GM19438 (cell line): ENCODE measurements around the gene RAB4B.
"Not testable (repeated sequence)": the region's sequence is repeated elsewhere in the genome, so short reads cannot be mapped to it uniquely, and the experiment has no call there.

Experiments
- ATAC-seq: cut with Tn5 transposase; IDR thresholded peaks from one replicate; pipeline ENCODE4 v1.9.1; 2021; ENCODE audit warnings: low read depth; ENCODE audit not compliant: unreplicated experiment

Gene RAB4B

DNA sequence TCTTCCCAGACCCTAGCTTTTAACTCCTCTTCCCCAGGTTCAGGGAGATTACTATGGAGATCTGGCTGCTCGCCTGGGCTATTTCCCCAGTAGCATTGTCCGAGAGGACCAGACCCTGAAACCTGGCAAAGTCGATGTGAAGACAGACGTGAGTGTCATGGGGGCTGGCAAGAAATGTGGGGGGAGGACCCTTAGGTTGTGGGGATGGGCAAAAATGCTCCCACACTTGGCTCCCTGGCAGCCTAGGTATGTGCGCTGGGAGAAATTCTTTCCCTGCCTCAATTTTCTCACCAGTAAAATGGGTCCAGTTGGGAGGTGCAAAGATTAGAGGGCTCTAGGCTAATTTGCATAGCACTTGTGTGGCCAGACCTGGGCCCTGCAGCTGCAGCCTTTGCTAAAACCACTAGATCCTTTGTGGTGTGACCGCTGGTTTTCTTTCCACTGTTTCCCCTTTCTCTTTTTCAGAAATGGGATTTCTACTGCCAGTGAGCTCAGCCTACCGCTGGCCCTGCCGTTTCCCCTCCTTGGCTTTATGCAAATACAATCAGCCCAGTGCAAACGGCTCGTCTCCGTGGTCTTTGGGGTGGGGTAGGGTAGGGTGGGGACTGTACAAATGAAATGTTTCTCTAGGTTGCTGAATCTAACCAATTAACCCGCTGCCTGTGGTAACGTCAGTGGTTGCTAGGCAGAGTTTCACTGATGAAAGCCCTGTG lies 959 bp upstream of the RAB4B start:
- ATAC-seq: peak; percentile 56

GRCh38 chr19:40777645-40777936 lies 456 bp upstream of the RAB4B start:
- no peak for ATAC-seq

DNA sequence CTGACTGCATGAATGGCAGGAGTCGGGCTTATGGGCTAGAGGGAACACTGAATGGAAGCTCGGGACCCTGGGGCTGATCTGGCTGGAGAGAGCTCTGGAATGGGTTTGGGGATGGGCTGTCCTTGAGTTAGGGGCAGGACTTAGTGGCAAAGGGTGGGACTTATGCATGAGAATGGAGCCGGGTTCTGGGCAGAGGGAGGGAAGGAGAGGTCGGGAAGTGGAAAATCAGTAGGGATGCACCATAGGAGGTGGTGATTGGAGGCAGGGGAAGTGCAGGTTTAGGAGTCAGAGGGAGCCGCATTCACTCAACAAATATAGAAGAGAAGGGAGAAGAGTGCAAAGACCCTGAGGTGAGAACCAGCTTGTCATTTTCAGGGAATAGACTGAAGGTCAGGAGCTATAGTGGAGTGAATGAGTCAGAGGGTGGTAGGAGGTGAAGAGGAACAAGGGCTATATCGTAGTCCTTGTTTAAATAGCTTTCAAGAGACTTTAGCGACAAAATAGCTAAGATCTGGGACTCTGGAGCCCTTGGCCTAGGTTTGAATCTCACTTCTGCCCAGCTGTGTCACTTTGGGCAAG lies 748 bp downstream of the RAB4B start:
- no peak for ATAC-seq

DNA sequence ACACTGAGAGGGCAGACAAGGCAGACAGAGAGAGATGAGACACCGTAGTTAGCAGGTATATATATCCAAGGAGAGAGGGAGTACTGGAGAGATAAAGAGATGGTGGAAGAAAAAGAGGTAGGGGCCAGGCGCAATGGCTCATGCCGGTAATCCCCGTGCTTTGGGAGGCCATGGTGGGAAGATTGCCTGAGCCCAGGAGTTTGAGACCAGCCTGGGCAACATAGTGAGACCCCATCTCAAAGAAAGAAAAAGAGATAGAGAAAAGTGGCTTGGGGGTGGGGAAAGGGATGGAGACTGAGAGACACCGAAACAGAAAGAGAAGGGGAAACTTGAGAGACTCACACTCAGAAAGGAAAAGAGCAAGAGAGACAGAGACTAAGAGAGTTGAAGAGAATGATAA lies 2.5 kb downstream of the RAB4B start:
- ATAC-seq: no peak

DNA sequence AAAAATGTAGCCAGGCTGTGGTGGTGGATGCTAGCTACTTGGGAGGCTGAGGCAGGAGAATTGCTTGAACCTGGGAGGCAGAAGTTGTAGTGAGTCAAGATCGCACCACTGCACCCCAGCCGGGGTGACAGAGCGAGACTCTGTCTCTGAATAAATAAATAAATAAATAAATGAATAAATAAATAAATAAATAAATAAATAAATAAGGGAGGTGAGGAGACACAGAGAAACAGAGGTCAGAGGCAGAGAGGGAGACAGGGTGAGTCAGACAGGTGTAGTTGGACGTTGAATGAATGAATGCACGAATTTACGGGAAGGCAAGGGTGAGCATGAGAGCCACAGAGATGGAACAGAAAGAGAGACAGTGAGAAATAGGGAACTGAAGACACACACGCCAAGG lies 3.1 kb downstream of the RAB4B start:
- ATAC-seq: no peak

GRCh38 chr19:40783711-40784110 lies 5.7 kb downstream of the RAB4B start:
- no peak for ATAC-seq

GRCh38 chr19:40784146-40784545 lies 6.1 kb downstream of the RAB4B start:
- not testable (repeated sequence) for ATAC-seq

DNA sequence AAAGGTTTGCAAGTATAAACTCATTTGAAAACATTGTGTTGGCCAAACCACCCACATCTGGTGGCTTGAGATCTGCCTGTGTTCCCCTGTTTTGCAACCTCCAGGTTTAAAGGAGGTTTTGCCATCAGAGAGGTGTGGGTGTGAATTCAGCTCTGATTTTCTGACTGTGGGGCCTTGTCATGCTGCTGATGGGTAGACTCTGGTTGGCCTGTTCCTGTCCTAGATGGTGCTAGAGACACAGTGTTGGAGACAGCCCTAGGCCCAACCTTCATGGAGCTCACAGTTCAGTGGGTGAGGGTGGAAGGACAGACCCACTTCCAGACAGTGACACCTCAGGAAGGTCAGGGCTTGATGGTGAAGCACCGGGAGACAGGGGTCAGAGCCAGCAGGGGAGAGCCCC lies 7.5 kb downstream of the RAB4B start:
- ATAC-seq: no peak

GRCh38 chr19:40786060-40787037 lies 8.3 kb downstream of the RAB4B start:
- ATAC-seq: no peak

DNA sequence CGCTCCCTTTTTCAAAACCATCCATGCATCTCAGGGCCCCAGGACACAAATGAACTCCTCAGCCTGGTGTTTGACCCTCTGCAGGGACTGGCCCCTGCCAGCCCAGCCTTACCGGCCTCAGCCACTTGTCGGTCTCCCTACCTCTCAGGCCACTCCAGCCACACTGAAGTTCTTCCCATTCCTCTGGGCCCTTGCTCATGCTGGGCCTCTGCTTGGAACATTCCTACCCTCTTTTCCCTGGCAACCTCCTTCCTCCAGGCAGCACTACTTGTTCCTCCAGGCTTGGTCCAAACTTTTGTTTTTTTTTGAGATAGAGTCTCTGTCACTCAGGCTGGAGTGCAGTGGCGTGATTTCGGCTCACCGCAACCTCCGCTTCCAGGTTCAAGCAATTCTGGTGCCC lies 13.3 kb downstream of the RAB4B start:
- ATAC-seq: no peak

- no peak for ATAC-seq
Measured at GRCh38 chr19:40791996-40792395, 13.9 kb downstream of the RAB4B start.

GRCh38 chr19:40797166-40797962 lies 19.3 kb downstream of the RAB4B start:
- no peak for ATAC-seq

DNA sequence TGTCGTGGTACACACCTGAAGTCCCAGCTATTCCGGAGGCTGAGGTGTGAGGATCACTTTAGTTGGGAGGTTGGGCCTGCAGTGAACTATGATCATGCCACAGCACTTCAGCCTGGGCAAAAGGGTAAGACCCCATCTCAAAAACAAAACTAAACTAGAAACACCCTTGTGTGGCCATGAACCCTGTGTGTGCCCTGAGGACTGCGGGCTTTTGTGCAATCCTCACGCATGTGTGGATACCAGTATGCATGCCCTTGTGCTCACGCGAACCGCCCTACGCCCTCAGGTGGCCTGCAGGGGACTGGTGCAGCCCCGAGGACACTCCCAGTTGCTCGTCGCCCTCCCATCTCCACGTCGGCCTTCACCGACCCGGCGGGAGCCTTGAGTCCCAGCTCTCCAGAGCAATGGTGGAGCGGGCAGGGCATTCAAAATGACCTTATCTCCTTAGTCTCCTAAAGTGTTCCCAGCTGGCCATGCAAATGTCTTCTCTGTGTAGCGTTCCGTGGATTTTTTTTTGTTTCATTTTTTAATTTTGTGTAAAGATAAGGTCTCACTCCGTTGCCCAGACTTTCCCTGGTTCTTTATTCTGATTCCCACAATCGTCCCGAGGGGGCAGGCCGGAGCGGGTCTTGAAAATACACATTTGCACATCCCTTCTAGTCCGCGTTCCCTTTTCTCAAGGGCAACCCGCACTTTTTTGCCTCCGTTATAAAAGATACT lies 20.1 kb downstream of the RAB4B start:
- no peak for ATAC-seq

DNA sequence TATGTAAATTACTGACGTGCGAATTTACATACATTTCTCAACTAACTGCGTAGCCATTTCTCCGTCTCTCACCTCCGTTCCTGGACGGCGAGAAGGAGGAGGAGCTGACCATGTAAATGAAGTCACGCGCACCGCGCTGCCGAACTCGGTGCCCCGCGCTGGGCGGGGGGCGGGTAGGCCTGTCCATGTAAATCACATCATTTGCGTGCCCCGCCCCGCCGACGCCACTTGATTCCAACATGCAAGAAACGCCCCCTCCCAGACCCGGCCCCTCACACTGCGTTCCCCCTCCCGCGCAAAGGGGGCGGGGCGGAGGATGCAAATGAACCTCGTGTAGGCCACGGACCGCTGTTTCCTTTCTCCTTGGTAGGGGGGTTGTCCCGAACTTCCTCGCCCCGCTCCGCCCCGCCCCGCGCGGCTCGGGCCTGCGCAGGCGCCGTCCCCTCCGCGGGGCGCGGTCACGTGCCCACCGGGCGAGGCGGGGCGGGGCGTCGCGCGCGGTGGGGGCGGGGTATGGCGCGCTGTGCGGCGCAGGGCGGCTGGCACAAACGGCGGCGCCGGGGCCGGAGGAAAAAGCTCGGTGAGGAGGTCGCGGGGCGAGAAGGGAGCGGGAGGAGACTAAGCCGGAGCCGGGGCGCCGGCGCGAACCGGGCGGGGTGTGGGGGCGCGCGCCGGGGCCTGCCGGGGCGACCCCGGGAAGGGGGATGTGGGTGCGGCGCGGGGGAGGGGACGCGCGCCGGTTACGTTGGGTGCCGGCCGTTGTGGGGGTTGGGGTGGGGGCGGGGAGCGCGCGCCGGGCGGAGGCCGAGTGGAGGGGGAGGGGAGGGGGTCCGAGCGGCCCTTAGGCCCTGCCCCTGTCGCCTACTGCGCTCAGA lies 20.9 kb downstream of the RAB4B start, which contains the start of gene EGLN2:
TSS of gene EGLN2 (plus strand) at position 509 of the 875 bp plus-strand sequence. CDS start 1,382 bp downstream, outside the sequence.
- ATAC-seq: peak; percentile 68

GRCh38 chr19:40799558-40800338 lies 21.7 kb downstream of the RAB4B start:
- ATAC-seq: no peak

GRCh38 chr19:40800339-40800996 lies 22.4 kb downstream of the RAB4B start:
- ATAC-seq: no peak

DNA sequence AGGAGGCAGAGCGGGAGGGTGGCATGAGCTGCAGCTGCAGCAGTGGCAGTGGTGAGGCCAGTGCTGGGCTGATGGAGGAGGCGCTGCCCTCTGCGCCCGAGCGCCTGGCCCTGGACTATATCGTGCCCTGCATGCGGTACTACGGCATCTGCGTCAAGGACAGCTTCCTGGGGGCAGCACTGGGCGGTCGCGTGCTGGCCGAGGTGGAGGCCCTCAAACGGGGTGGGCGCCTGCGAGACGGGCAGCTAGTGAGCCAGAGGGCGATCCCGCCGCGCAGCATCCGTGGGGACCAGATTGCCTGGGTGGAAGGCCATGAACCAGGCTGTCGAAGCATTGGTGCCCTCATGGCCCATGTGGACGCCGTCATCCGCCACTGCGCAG lies 22.9 kb downstream of the RAB4B start:
- ATAC-seq: no peak
